H1 (cell line): Measurements from ENCODE around the gene CCDC184. TPM values are rescaled to one million over a fixed set of nuclear protein-coding genes. Genes with fewer than 3 reads are reported as not detected.
"Not testable (repeated sequence)": the region's sequence is repeated elsewhere in the genome, so short reads cannot be mapped to it uniquely, and the experiment has no call there.

ENCODE experiments used
- CTCF ChIA-PET: fragments of 300-600 bp; sonication (Branson Sonifier 250); formaldehyde crosslinking; loops from one replicate; lab custom pipeline; 2021; ENCODE audit not compliant: partially characterized antibody; lab: Charles Lee
- POLR2A ChIA-PET: fragments of 300-600 bp; sonication (Branson Sonifier 250); formaldehyde crosslinking; loops from one replicate; lab custom pipeline; 2021; ENCODE audit warnings: inconsistent platforms; ENCODE audit not compliant: partially characterized antibody; lab: Charles Lee
- DNase-seq, 2 experiments: peaks; one replicate each; pipeline versions ENCODE4 v3.0.0 to v3.0.0-alpha.2; 2010 to 2022; ENCODE audit warnings: low spot score in 2 of 2, low read depth in 1 of 2, mixed read lengths in 1 of 2
- FAIRE-seq: peaks from 2 replicates; lab custom pipeline; 2011; peaks lifted over from hg19 to GRCh38; lab: Jason Lieb, UNC
- H2AFZ ChIP-seq: 2 replicates; pipeline ENCODE4 v1.8.1; 2012; ENCODE audit warnings: low read length, inconsistent platforms
- H2AK5ac ChIP-seq: 2 replicates; pipeline ENCODE4 v1.6.1; 2013; ENCODE audit warnings: low read depth, low read length
- H2BK120ac ChIP-seq: replicated peaks from 2 replicates; pipeline ENCODE3; 2013; ENCODE audit warnings: low read depth, low read length, inconsistent platforms
- H2BK12ac ChIP-seq: 2 replicates; pipeline ENCODE4 v1.6.1; 2013; ENCODE audit warnings: low read depth, low read length
- H2BK15ac ChIP-seq: 2 replicates; pipeline ENCODE4 v1.6.1; 2013; ENCODE audit warnings: low read length
- H2BK20ac ChIP-seq: 2 replicates; pipeline ENCODE4 v1.6.1; 2013; ENCODE audit warnings: low read length
- H2BK5ac ChIP-seq: 2 replicates; pipeline ENCODE4 v1.6.1; 2013; ENCODE audit warnings: low read depth, low read length
- H3K14ac ChIP-seq: 2 replicates; pipeline ENCODE4 v1.6.1; 2013; ENCODE audit warnings: inconsistent platforms; ENCODE audit not compliant: insufficient read length
- H3K18ac ChIP-seq: 2 replicates; pipeline ENCODE4 v1.6.1; 2013; ENCODE audit warnings: low read length; ENCODE audit errors: extremely low read depth
- H3K23ac ChIP-seq: 2 replicates; pipeline ENCODE4 v1.6.1; 2013; ENCODE audit warnings: inconsistent platforms; ENCODE audit not compliant: insufficient read length
- H3K23me2 ChIP-seq: 2 replicates; pipeline ENCODE4 v1.6.1; 2013; ENCODE audit warnings: low read depth, low read length
- H3K27ac ChIP-seq: 2 replicates; pipeline ENCODE4 v1.6.1; 2011; ENCODE audit warnings: low read depth, low read length, inconsistent platforms
- H3K27me3 ChIP-seq, 4 experiments: replicated peaks in 1 of 4; 1 replicate in 1 of 4; 2 replicates in 3 of 4; pipeline versions ENCODE4 v1.6.1 to v1.8.1; 2011 to 2013; ENCODE audit warnings: low read length in 3 of 4, mild to moderate bottlenecking in 3 of 4, inconsistent platforms in 2 of 4, mixed read lengths in 2 of 4, moderate library complexity in 1 of 4; ENCODE audit not compliant: control insufficient read depth in 3 of 4, insufficient read depth in 3 of 4; ENCODE audit errors: extremely low read depth in 1 of 4
- H3K36me3 ChIP-seq, 4 experiments: 2 replicates each; pipeline versions ENCODE4 v1.6.1 to v1.8.1; 2011 to 2013; ENCODE audit warnings: mild to moderate bottlenecking in 4 of 4, low read length in 3 of 4, moderate library complexity in 2 of 4, control low read depth in 1 of 4, inconsistent platforms in 1 of 4; ENCODE audit not compliant: insufficient read depth in 4 of 4, control insufficient read depth in 2 of 4
- H3K4ac ChIP-seq: replicated peaks from 2 replicates; pipeline ENCODE3; 2013; ENCODE audit warnings: low read length, low read depth, mixed read lengths, inconsistent platforms; ENCODE audit not compliant: insufficient read length
- H3K4me1 ChIP-seq, 4 experiments: replicated peaks in 1 of 4; 1 replicate in 1 of 4; 2 replicates in 3 of 4; pipeline versions ENCODE4 v1.6.1 to v1.8.1; 2011 to 2013; ENCODE audit warnings: low read length in 3 of 4, inconsistent platforms in 2 of 4, mixed read lengths in 1 of 4; ENCODE audit not compliant: insufficient read depth in 4 of 4, control insufficient read depth in 3 of 4
- H3K4me2 ChIP-seq, 2 experiments: 2 replicates each; pipeline versions ENCODE4 v1.6.1 to v1.8.1; 2011 to 2013; ENCODE audit warnings: low read depth in 2 of 2, low read length in 2 of 2, control low read depth in 1 of 2, inconsistent platforms in 1 of 2, mild to moderate bottlenecking in 1 of 2; ENCODE audit not compliant: insufficient read depth in 1 of 2
- H3K4me3 ChIP-seq, 4 experiments: fragments of 200-600, 300-600 bp in 1 of 4; sonication (generic), shearing (Covaris generic), sonication (Bioruptor Twin) in 1 of 4; 2 replicates each; pipeline versions ENCODE4 v1.5.1 to v1.8.1; 2011 to 2016; ENCODE audit warnings: low read length in 4 of 4, low read depth in 3 of 4, control low read depth in 2 of 4, inconsistent platforms in 2 of 4, mild to moderate bottlenecking in 2 of 4, mixed read lengths in 1 of 4, moderate library complexity in 1 of 4; ENCODE audit not compliant: insufficient read depth in 2 of 4; ENCODE audit errors: extremely low read depth in 1 of 4
- H3K56ac ChIP-seq: replicated peaks from 2 replicates; pipeline ENCODE3; 2013; ENCODE audit warnings: low read depth, mild to moderate bottlenecking, mixed read lengths, low read length, inconsistent platforms; ENCODE audit not compliant: insufficient read length
- H3K79me1 ChIP-seq: 2 replicates; pipeline ENCODE4 v1.6.1; 2013; ENCODE audit warnings: low read depth, low read length, control low read depth
- H3K79me2 ChIP-seq, 2 experiments: 2 replicates each; pipeline versions ENCODE4 v1.6.1 to v1.8.1; 2012 to 2013; ENCODE audit warnings: low read length in 2 of 2, mild to moderate bottlenecking in 2 of 2, inconsistent platforms in 1 of 2; ENCODE audit not compliant: insufficient read depth in 2 of 2, control insufficient read depth in 1 of 2
- H3K9ac ChIP-seq, 4 experiments: replicated peaks in 1 of 4; 1 replicate in 1 of 4; 2 replicates in 3 of 4; pipeline versions ENCODE4 v1.6.1 to v1.8.1; 2011 to 2013; ENCODE audit warnings: low read depth in 3 of 4, low read length in 3 of 4, control low read depth in 2 of 4, mild to moderate bottlenecking in 2 of 4, moderate library complexity in 2 of 4, inconsistent platforms in 1 of 4; ENCODE audit errors: extremely low read depth in 1 of 4
- H3K9me3 ChIP-seq, 2 experiments: 2 replicates each; pipeline versions ENCODE4 v1.6.1 to v1.8.1; 2012 to 2013; ENCODE audit warnings: mild to moderate bottlenecking in 2 of 2, moderate library complexity in 2 of 2, control low read depth in 1 of 2, inconsistent platforms in 1 of 2, low read depth in 1 of 2, low read length in 1 of 2, mixed read lengths in 1 of 2; ENCODE audit not compliant: insufficient read depth in 2 of 2
- H4K20me1 ChIP-seq, 2 experiments: replicated peaks in 1 of 2; 2 replicates each; pipeline versions ENCODE3 to v1.8.1; 2011 to 2013; ENCODE audit warnings: inconsistent platforms in 2 of 2, low read length in 2 of 2, mild to moderate bottlenecking in 1 of 2; ENCODE audit not compliant: insufficient read depth in 2 of 2, control insufficient read depth in 1 of 2
- H4K5ac ChIP-seq: 2 replicates; pipeline ENCODE4 v1.6.1; 2013; ENCODE audit warnings: low read length, low read depth, mixed read lengths, inconsistent platforms; ENCODE audit not compliant: insufficient read length
- H4K8ac ChIP-seq: 2 replicates; pipeline ENCODE4 v1.8.0; 2013; ENCODE audit warnings: mild to moderate bottlenecking, moderate library complexity, low read length, inconsistent platforms; ENCODE audit not compliant: insufficient read depth; ENCODE audit errors: extremely low read depth
- H4K91ac ChIP-seq: replicated peaks from 2 replicates; pipeline ENCODE3; 2013; ENCODE audit warnings: low read length, mixed read lengths, inconsistent platforms; ENCODE audit not compliant: insufficient read length
- WGBS, 2 experiments: shearing (Covaris generic) in 1 of 2; methylation state at CpG; one replicate each; pipeline versions ENCODE4 v1.1.6 to v1.1.7; 2013 to 2015; ENCODE audit warnings: low lambda C conversion rate in 2 of 2, mixed read lengths in 2 of 2, inconsistent platforms in 1 of 2, low coverage in 1 of 2, missing lambda C conversion rate in 1 of 2; ENCODE audit not compliant: insufficient replicate concordance in 2 of 2, insufficient coverage in 1 of 2, insufficient read length in 1 of 2; ENCODE audit errors: extremely low coverage in 1 of 2, missing lambda C conversion rate in 1 of 2; 5-methylcytosine and 5-hydroxymethylcytosine counted together
- polyA plus RNA-seq, 7 experiments: library from polyadenylated mRNA; depleted of rRNA in 3 of 7; stranded (reverse) in 5 of 7; unstranded in 2 of 7; fragments of >200 nt in 5 of 7; fragments of 200-250 nt in 2 of 7; gene quantifications; 1 replicate in 5 of 7; 2 replicates in 1 of 7; 4 replicates in 1 of 7; pipeline versions ENCODE4 v1.2.1 to v1.2.3, GENCODE V29; 2011 to 2013; ENCODE audit warnings: missing spikeins in 2 of 7, mixed read lengths in 2 of 7
- total RNA-seq: library from RNA; stranded (reverse); fragmentation: NEBNext Ultra II Directional; extraction: Animal tissue kit (Norgen Biotek cat#: 25700); gene quantifications from 2 replicates; pipeline ENCODE4 v1.2.1, GENCODE V29; 2021

The CCDC184 gene
- total and polyA plus RNA-seq, 2 of the 8 experiments (the other 6 are each of a cell fraction or from before 2014, with no cell fraction given): 2.2 to 3.0 TPM

DNA sequence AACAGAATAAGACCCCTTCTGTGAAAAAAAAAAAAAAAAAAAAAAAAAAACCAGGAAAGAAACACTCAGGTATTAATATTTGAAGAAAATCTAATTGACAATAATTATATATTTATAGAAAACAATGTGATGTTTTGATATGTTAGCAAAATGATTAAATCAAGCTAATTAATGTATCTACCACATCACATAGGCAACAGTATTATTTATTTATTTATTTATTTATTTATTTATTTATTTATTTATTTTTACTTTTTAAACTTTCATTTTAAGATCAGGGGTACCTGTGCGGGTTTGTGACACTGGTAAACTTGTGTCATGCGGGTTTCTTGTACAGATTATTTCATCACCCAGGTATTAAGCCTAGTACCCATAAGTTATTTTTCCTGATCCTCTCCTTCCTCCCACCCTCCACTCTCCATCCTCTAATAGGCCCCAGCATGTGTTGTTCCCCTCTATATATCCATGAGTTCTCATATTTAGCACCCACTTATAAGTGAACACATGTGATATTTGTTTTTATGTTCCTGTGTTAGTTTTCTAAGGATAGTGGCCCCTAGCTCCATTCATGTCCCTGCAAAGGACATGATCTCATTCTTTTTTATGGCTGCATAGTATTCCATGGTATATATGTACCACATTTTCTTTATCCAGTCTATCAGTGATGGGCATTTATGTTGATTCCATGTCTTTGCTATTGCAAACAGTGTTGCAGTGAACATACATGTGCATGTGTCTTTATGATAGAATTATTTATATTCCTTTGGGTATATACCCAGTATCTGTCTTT, 47.9 kb downstream of the CCDC184 start:
- H3K4me2 ChIP-seq, H2BK15ac ChIP-seq, POLR2A ChIA-PET, H2BK5ac ChIP-seq, DNase-seq, FAIRE-seq, H3K4me1 ChIP-seq, H3K23me2 ChIP-seq, H3K4ac ChIP-seq, H3K27ac ChIP-seq, H2AK5ac ChIP-seq, H3K9me3 ChIP-seq, H2AFZ ChIP-seq, H4K91ac ChIP-seq, H3K4me3 ChIP-seq, H4K8ac ChIP-seq, H3K79me1 ChIP-seq, H2BK20ac ChIP-seq, H3K27me3 ChIP-seq, H3K9ac ChIP-seq, H3K36me3 ChIP-seq, H3K79me2 ChIP-seq, H2BK120ac ChIP-seq, H2BK12ac ChIP-seq, H4K5ac ChIP-seq, H4K20me1 ChIP-seq, H3K18ac ChIP-seq, H3K23ac ChIP-seq, H3K14ac ChIP-seq, CTCF ChIA-PET, H3K56ac ChIP-seq: not testable (repeated sequence)
- WGBS, 2 experiments: 82% methylated on average over 2 of the region's 2 CpGs; no CpG with 5 or more reads in 1 of the 2 experiments

Other genes starting within 250 kb of the CCDC184 start
- 36.6 and 37.0 TPM in 2 replicates for gene TMEM106C, start 220.0 kb upstream of the CCDC184 start, total RNA-seq
- gene TMEM106C, start 220.0 kb upstream of the CCDC184 start, polyA plus RNA-seq (2011; rRNA removed): 35.7 and 45.3 TPM in 2 replicates
- gene COL2A1, start 179.2 kb upstream of the CCDC184 start, total RNA-seq: 11.7 and 14.6 TPM in 2 replicates
- 4.2 and 8.8 TPM in 2 replicates for gene COL2A1, start 179.2 kb upstream of the CCDC184 start, polyA plus RNA-seq (2011; rRNA removed)
- 29.8 and 31.5 TPM in 2 replicates for gene SENP1, start 77.6 kb upstream of the CCDC184 start, total RNA-seq
- gene SENP1, start 77.6 kb upstream of the CCDC184 start, polyA plus RNA-seq (2011; rRNA removed): 9.5 and 14.2 TPM in 2 replicates
- gene PFKM, start 64.3 kb upstream of the CCDC184 start, total RNA-seq: 106 and 109 TPM in 2 replicates
- gene PFKM, start 64.3 kb upstream of the CCDC184 start, polyA plus RNA-seq (2011; rRNA removed): 62.6 and 73.7 TPM in 2 replicates
- 8.1 and 8.3 TPM in 2 replicates for gene ASB8, start 26.1 kb upstream of the CCDC184 start, total RNA-seq
- 3.8 and 4.2 TPM in 2 replicates for gene ASB8, start 26.1 kb upstream of the CCDC184 start, polyA plus RNA-seq (2011; rRNA removed)
- gene OR10AD1, start 19.6 kb downstream of the CCDC184 start, total RNA-seq: not detected in 2 replicates
- not detected in 2 replicates for gene OR10AD1, start 19.6 kb downstream of the CCDC184 start, polyA plus RNA-seq (2011; rRNA removed)
- 6.2 and 7.8 TPM in 2 replicates for gene ZNF641, start 167.3 kb downstream of the CCDC184 start, total RNA-seq
- 1.5 and 2.4 TPM in 2 replicates for gene ZNF641, start 167.3 kb downstream of the CCDC184 start, polyA plus RNA-seq (2011; rRNA removed)